Gastrocnemius medialis (tissue), 4 donors: ENCODE results near the gene DPM3.

Experiments
- CTCF ChIP-seq, 5 experiments: fragments of 450-650 bp in 3 of 5; fragments of 200-600 bp in 2 of 5; sonication (generic) in 2 of 5; IDR thresholded peaks in 4 of 5; conservative IDR thresholded peaks in 1 of 5; 1 replicate in 4 of 5; 2 replicates in 1 of 5; pipeline ENCODE4 v1.5.1; 2016 to 2019; ENCODE audit warnings: antibody characterized with exemption in 5 of 5, mild to moderate bottlenecking in 3 of 5, moderate library complexity in 3 of 5
- POLR2A ChIP-seq, 2 donors: fragments of 450-650 bp; IDR thresholded peaks; one replicate each; pipeline ENCODE4 v1.6.1; 2017; ENCODE audit warnings: antibody characterized with exemption in 2 of 2, mild to moderate bottlenecking in 2 of 2, moderate library complexity in 2 of 2

- no peak for TF ChIP-seq POLR2A (IDR thresholded peaks at IDR 0.05)
- no peak for TF ChIP-seq CTCF (IDR thresholded peaks at IDR 0.05 in 4 of 5, conservative IDR thresholded peaks at IDR 0.05 in 1 of 5)
Observed at GRCh38 chr1:155106862-155107261, 33.5 kb downstream of the DPM3 start.
